Measurements from ENCODE around the gene ZC2HC1B. TPM values are rescaled to one million over a fixed set of nuclear protein-coding genes. Genes with fewer than 3 reads are reported as not detected.

ZC2HC1B gene
- total RNA-seq, 1 experiment from 2014 or later = not detected

DNA sequence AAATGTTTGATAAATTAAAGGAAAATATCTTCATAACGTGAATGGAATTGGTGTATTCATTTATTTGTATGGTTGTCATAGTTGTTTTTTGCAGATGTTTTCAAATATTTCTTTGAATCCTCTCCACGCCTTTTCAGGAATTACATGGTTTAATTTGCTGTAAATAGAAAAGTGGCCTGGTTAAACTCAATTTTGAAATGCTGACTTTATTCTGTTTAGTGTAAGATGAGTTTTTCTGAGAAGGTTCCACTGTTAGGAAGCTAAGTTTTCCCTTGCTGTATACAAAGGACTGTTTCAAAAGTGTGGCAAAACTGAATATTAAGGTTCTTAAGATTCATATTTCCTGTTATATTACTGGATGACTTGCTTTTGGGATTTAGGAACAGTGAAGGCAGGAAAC is 503 bp upstream of the ZC2HC1B start:
- Histone ChIP-seq H4K20me1 (ENCODE audit: control insufficient read depth, insufficient read depth, insufficient read length) (no peaks in the 10 kb centered on the region), H3T11ph (ENCODE audit: low read length) (no peak overlapping the region), H2BK120ac (ENCODE audit: low read depth, low read length, poor library complexity, severe bottlenecking) (no peak overlapping the region), H3K14ac (ENCODE audit: insufficient read depth, low read length) (no peak overlapping the region), H3K79me1 (ENCODE audit: insufficient read depth, low read depth, low read length, poor library complexity, severe bottlenecking) (no peaks in the 10 kb centered on the region), H3K18ac (ENCODE audit: insufficient read length, low read depth, low read length) (no peak overlapping the region), H4K8ac (replicated peaks; ENCODE audit: insufficient read length, low read depth, low read length) (no peak overlapping the region), H4K91ac (ENCODE audit: insufficient read length, low read depth, low read length) (no peak overlapping the region), H3K23me2 (ENCODE audit: insufficient read length, low read depth, low read length, poor library complexity, severe bottlenecking) (no peaks in the 10 kb centered on the region), H3K9ac (ENCODE audit: extremely low read depth, insufficient read length, low read length) (no peak overlapping the region), H3K9me3 (ENCODE audit: control insufficient read depth, low read depth, low read length) (no peaks in the 10 kb centered on the region), H3K4ac (ENCODE audit: low read depth, low read length) (no peak overlapping the region), H4K5ac (ENCODE audit: insufficient read length, low read depth, low read length) (no peak overlapping the region), H3K4me1 (ENCODE audit: insufficient read depth, low read length) (no peaks in the 10 kb centered on the region), H2AFZ (ENCODE audit: low read length) (no peak overlapping the region), H3K79me2 (ENCODE audit: insufficient read depth, low read length) (no peaks in the 10 kb centered on the region), H3K23ac (ENCODE audit: insufficient read length, low read depth, low read length) (no peak overlapping the region), H2AK5ac (ENCODE audit: insufficient read length, low read length) (no peak overlapping the region), H2BK20ac (ENCODE audit: low read depth, low read length, poor library complexity, severe bottlenecking) (no peak overlapping the region), H3K4me2 (ENCODE audit: insufficient read depth, insufficient read length, low read length) (no peak overlapping the region), H3K27ac (ENCODE audit: insufficient read length, low read depth, low read length) (no peak overlapping the region), H3K56ac (ENCODE audit: insufficient read length, low read depth, low read length) (no peak overlapping the region), H2BK5ac (ENCODE audit: insufficient read length, low read length) (no peak overlapping the region), H3K27me3 (ENCODE audit: insufficient read depth, low read length) (no peaks in the 10 kb centered on the region), H2BK12ac (ENCODE audit: insufficient read length, low read depth, low read length) (no peak overlapping the region), H2BK15ac (ENCODE audit: low read depth, low read length) (no peak overlapping the region)
- no peak for DNase-seq
- peaks cover 15 to 16% of the 10 kb centered on the region in 2 experiments for H3K4me1 Mint-ChIP-seq
- no peak for TF ChIP-seq CTCF (conservative IDR thresholded peaks at IDR 0.05)
- H3K27ac Mint-ChIP-seq = no peak overlapping the region
- peaks cover 0 to 5% of the 10 kb centered on the region in 2 experiments; a peak in 2 of 5 replicates for H3K9me3 Mint-ChIP-seq
- no peak overlapping the region for H3K4me3 Mint-ChIP-seq
- peaks cover 14 to 68% (median 55%) of the 10 kb centered on the region in 3 experiments for H3K36me3 Mint-ChIP-seq (ENCODE audit: insufficient read depth in 1 of 3, low read depth in 3 of 3)
- WGBS (ENCODE audit: extremely low coverage, insufficient read length, low lambda C conversion rate) = no CpG with 5 or more reads among the region's 2 CpGs
- no peaks in the 10 kb centered on the region for H3K27me3 Mint-ChIP-seq (ENCODE audit: low read depth)
